Caco-2 (cell line): Measurements from ENCODE around the gene CROT. TPM values are rescaled to one million over a fixed set of nuclear protein-coding genes. Genes with fewer than 3 reads are reported as not detected.

Experiments
- BruUV-seq: library from RNA; stranded (reverse); fragments of 400-500 nt; replicated peaks from 2 replicates; lab custom pipeline; 2021; lab: Mats Ljungman, UMichigan
- CTCF ChIA-PET: fragments of 300-600 bp; sonication (Branson Sonifier 250); formaldehyde crosslinking; loops from one replicate; lab custom pipeline; 2022; ENCODE audit warnings: antibody characterized with exemption; lab: Charles Lee
- POLR2A ChIA-PET: fragments of 300-600 bp; sonication (Branson Sonifier 250); formaldehyde crosslinking; loops from one replicate; lab custom pipeline; 2022; ENCODE audit warnings: antibody characterized with exemption; lab: Charles Lee
- DNase-seq, 2 experiments: peaks; one replicate each; pipeline versions ENCODE4 v3.0.0 to v3.0.0-alpha.2; 2020 to 2022
- H3K27me3 ChIP-seq: replicated peaks from 2 replicates; pipeline ENCODE4 v1.6.0; 2011; ENCODE audit warnings: low read length; ENCODE audit not compliant: control insufficient read depth, insufficient read depth
- H3K36me3 ChIP-seq: 2 replicates; pipeline ENCODE4 v1.5.1; 2011; ENCODE audit warnings: low read length; ENCODE audit not compliant: control insufficient read depth, insufficient read depth
- H3K4me1 ChIP-seq: fragments of 250-450 bp; sonication (Bioruptor Pico); 2 replicates; pipeline ENCODE4 v1.5.1; 2020; ENCODE audit warnings: mild to moderate bottlenecking
- H3K4me3 ChIP-seq: 2 replicates; pipeline ENCODE4 v1.5.1; 2011; ENCODE audit warnings: low read depth, mild to moderate bottlenecking, control low read depth, low read length
- H3K9me3 ChIP-seq: fragments of 250-450 bp; sonication (Bioruptor Pico); 2 replicates; pipeline ENCODE4 v1.5.1; 2020; ENCODE audit warnings: mild to moderate bottlenecking, moderate library complexity
- H3K27ac Mint-ChIP-seq: one replicate; pipeline ENCODE4 v1.8.0; 2022; ENCODE audit warnings: mixed read lengths; ENCODE audit not compliant: unreplicated experiment
- H3K27me3 Mint-ChIP-seq: one replicate; pipeline ENCODE4 v1.8.0; 2022; ENCODE audit warnings: mixed read lengths; ENCODE audit not compliant: insufficient read depth, unreplicated experiment
- H3K36me3 Mint-ChIP-seq: one replicate; pipeline ENCODE4 v1.8.0; 2022; ENCODE audit warnings: mild to moderate bottlenecking, mixed read lengths; ENCODE audit not compliant: insufficient read depth, unreplicated experiment
- H3K4me1 Mint-ChIP-seq: one replicate; pipeline ENCODE4 v1.8.0; 2022; ENCODE audit warnings: low read depth, mixed read lengths; ENCODE audit not compliant: unreplicated experiment
- H3K4me3 Mint-ChIP-seq: one replicate; pipeline ENCODE4 v1.8.0; 2022; ENCODE audit warnings: mild to moderate bottlenecking, moderate library complexity, mixed read lengths; ENCODE audit not compliant: unreplicated experiment
- H3K9me3 Mint-ChIP-seq: one replicate; pipeline ENCODE4 v1.8.0; 2022; ENCODE audit warnings: mixed read lengths; ENCODE audit not compliant: unreplicated experiment
- intact Hi-C: fragments of 100-400 bp; cut with micrococcal nuclease; formaldehyde crosslinking; loops from one replicate; pipeline ENCODE4 v1.10.0; 2022; ENCODE audit not compliant: unreplicated experiment
- total RNA-seq: library from RNA; stranded (reverse); gene quantifications from 2 replicates; pipeline ENCODE4 v1.2.3, GENCODE V29; 2022
- TF ChIP-seq, protein P1 (sequence below), 2 experiments: fragments of 200-600 bp in 1 of 2; IDR thresholded peaks; 1 replicate in 1 of 2; 2 replicates in 1 of 2; pipeline versions ENCODE4 v1.5.1 to v1.8.0; 2011 to 2022; ENCODE audit warnings: antibody characterized with exemption in 1 of 2, control low read depth in 1 of 2, inconsistent platforms in 1 of 2, low read depth in 1 of 2, low read length in 1 of 2, mild to moderate bottlenecking in 1 of 2, moderate library complexity in 1 of 2; ENCODE audit not compliant: insufficient read depth in 1 of 2, severe bottlenecking in 1 of 2, unreplicated experiment in 1 of 2

The CROT gene
- total RNA-seq, 1 experiment from 2014 or later, result 15.4 TPM

DNA sequence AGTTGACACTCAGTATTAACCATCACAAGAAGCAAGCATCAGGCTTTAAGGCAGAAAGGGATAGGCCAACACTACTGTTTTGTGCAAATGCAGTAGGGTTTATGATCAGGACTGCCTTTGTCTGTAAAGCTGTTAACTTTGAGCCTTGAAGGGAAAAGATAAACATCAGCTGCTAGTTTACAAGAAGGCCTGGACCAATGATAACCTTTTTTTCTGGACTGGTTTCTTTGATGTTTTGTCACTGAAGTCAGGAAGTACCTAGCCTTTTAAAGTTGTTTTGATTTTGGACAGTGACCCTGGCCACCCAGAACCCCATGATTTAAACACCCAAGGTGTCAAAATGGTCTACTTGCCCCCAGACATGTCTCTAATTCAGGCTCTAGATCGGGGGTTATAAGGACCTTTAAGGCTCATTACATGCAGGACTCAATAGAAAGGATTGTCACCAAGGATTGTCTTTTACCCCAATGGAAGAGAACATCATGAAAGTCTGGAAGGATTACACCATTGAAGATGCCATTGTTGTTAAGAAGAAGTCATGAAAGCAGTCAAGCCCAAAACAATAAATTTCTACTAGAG lies 50.1 kb downstream of the CROT start:
- intact Hi-C loops, result no loop called here
- H3K27ac Mint-ChIP-seq, result no peak overlapping the region
- DNase-seq, result no peak
- peaks cover 20% of the 10 kb centered on the region for H3K36me3 Mint-ChIP-seq
- CTCF ChIA-PET, result no interaction called here
- POLR2A ChIA-PET, result no interaction called here
- Histone ChIP-seq H3K36me3 (no peaks in the 10 kb centered on the region; the same call in 1 of the 2 replicates), H3K4me3 (no peak overlapping the region), H3K4me1 (0 out of 2 replicates have a peak, but pooled peaks cover 4% of the 10 kb centered on the region), H3K27me3 (no peaks in the 10 kb centered on the region), H3K9me3 (no peaks in the 10 kb centered on the region)
- no peaks in the 10 kb centered on the region for H3K27me3 Mint-ChIP-seq
- H3K4me1 Mint-ChIP-seq, result no peaks in the 10 kb centered on the region
- TF ChIP-seq, protein P1, sequence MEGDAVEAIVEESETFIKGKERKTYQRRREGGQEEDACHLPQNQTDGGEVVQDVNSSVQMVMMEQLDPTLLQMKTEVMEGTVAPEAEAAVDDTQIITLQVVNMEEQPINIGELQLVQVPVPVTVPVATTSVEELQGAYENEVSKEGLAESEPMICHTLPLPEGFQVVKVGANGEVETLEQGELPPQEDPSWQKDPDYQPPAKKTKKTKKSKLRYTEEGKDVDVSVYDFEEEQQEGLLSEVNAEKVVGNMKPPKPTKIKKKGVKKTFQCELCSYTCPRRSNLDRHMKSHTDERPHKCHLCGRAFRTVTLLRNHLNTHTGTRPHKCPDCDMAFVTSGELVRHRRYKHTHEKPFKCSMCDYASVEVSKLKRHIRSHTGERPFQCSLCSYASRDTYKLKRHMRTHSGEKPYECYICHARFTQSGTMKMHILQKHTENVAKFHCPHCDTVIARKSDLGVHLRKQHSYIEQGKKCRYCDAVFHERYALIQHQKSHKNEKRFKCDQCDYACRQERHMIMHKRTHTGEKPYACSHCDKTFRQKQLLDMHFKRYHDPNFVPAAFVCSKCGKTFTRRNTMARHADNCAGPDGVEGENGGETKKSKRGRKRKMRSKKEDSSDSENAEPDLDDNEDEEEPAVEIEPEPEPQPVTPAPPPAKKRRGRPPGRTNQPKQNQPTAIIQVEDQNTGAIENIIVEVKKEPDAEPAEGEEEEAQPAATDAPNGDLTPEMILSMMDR (IDR thresholded peaks at IDR 0.05; ENCODE audit: insufficient read depth in 1 of 2, low read depth in 1 of 2, low read length in 1 of 2, severe bottlenecking in 1 of 2, unreplicated experiment in 1 of 2), result no peak
- peaks cover 22% of the 10 kb centered on the region for H3K9me3 Mint-ChIP-seq
- BruUV-seq, result no TSS peak
- H3K4me3 Mint-ChIP-seq, result no peak overlapping the region

DNA sequence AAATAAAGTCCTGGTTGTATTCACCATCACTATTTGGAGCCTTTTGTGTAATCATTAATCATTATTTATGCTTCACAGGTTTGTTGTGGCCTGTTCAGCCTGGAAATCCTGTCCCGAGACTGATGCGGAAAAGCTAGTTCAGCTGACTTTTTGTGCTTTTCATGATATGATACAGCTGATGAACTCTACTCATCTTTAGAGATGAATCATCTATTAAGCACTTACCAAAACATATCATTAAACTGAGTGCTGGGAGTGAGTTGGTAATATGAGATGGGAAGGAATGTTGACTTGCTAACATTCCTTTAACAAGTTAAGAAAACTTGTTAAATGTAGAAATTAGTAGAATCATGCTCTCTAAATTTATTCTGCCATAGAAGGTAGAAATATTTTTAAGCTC lies 53.0 kb downstream of the CROT start:
- Mint-ChIP-seq H3K4me1 (no peaks in the 10 kb centered on the region), H3K9me3 (peaks cover 22% of the 10 kb centered on the region), H3K27me3 (no peaks in the 10 kb centered on the region), H3K4me3 (no peak overlapping the region), H3K27ac (no peak overlapping the region), H3K36me3 (peaks cover 20% of the 10 kb centered on the region)
- intact Hi-C loops, result no loop called here
- POLR2A ChIA-PET, result no interaction called here
- CTCF ChIA-PET, result no interaction called here
- Histone ChIP-seq H3K4me1 (0 out of 2 replicates have a peak, but pooled peaks cover 4% of the 10 kb centered on the region), H3K27me3 (no peaks in the 10 kb centered on the region), H3K9me3 (no peaks in the 10 kb centered on the region), H3K36me3 (no peaks in the 10 kb centered on the region; the same call in 1 of the 2 replicates), H3K4me3 (no peak overlapping the region)
- TF ChIP-seq, protein P1 (IDR thresholded peaks at IDR 0.05; ENCODE audit: insufficient read depth in 1 of 2, low read depth in 1 of 2, low read length in 1 of 2, severe bottlenecking in 1 of 2, unreplicated experiment in 1 of 2), result no peak
- no peak for DNase-seq
- BruUV-seq, result no TSS peak

DNA sequence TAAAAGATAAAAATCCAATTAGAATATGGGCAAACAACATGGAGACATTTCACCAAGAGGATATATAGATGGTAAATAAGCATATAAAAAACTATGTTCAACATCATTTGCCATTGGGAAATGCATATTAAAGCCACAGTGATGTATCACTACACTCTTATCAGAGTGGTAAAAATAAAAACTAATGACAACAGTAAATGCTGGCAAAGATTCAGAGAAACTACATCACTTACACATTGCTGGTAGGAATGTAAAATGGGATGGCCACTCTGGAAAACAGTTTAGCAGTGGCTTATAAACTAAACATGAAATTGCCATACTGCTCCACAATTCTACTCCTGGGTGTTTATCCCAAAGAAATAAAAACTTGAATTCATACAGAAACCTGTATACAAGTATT lies 59.2 kb downstream of the CROT start:
- ChIA-PET POLR2A (no interaction called here), CTCF (no interaction called here)
- Histone ChIP-seq H3K4me1 (no peaks in the 10 kb centered on the region), H3K4me3 (no peak overlapping the region), H3K9me3 (no peaks in the 10 kb centered on the region), H3K27me3 (no peaks in the 10 kb centered on the region), H3K36me3 (no peaks in the 10 kb centered on the region)
- Mint-ChIP-seq H3K4me1 (no peaks in the 10 kb centered on the region), H3K27me3 (no peaks in the 10 kb centered on the region), H3K36me3 (no peaks in the 10 kb centered on the region), H3K9me3 (no peaks in the 10 kb centered on the region), H3K4me3 (no peak overlapping the region), H3K27ac (no peak overlapping the region)
- TF ChIP-seq, protein P1 (IDR thresholded peaks at IDR 0.05; ENCODE audit: insufficient read depth in 1 of 2, low read depth in 1 of 2, low read length in 1 of 2, severe bottlenecking in 1 of 2, unreplicated experiment in 1 of 2), result no peak
- BruUV-seq, result no TSS peak
- no peak for DNase-seq
- intact Hi-C loops, result no loop called here
